Measurements from ENCODE around the gene EPM2AIP1.
"Not testable (repeated sequence)": the region's sequence is repeated elsewhere in the genome, so short reads cannot be mapped to it uniquely, and the experiment has no call there.

Gene EPM2AIP1

DNA sequence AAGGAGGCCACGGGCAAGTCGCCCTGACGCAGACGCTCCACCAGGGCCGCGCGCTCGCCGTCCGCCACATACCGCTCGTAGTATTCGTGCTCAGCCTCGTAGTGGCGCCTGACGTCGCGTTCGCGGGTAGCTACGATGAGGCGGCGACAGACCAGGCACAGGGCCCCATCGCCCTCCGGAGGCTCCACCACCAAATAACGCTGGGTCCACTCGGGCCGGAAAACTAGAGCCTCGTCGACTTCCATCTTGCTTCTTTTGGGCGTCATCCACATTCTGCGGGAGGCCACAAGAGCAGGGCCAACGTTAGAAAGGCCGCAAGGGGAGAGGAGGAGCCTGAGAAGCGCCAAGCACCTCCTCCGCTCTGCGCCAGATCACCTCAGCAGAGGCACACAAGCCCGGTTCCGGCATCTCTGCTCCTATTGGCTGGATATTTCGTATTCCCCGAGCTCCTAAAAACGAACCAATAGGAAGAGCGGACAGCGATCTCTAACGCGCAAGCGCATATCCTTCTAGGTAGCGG is at the start of gene EPM2AIP1:
EPM2AIP1 (minus strand) TSS at position 326 of the 520 bp plus-strand sequence; CDS start at position 272, 54 bp downstream.
- DNase-seq (ENCODE audit: low read depth in 2 of 2), result no peak

DNA sequence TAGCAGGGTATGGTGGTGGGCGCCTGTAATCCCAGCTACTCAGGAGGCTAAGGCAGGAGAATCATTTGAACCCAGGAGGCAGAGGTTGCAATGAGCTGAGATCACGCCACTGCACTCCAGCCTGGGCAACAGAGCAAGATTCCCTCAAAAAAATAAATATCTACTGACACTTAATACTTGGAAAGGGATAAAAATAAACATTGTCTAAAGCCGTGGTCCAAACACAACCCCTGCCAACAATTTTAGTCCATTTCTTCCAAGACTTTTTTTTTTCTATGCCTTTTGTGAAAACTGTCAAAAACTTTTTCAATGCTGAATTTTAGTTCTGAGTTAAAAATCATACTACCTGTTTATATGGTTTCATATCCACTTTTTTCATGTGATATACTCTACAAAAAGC is 49.8 kb upstream of the EPM2AIP1 start:
- not testable (repeated sequence) for DNase-seq (ENCODE audit: low read depth in 2 of 2)

DNA sequence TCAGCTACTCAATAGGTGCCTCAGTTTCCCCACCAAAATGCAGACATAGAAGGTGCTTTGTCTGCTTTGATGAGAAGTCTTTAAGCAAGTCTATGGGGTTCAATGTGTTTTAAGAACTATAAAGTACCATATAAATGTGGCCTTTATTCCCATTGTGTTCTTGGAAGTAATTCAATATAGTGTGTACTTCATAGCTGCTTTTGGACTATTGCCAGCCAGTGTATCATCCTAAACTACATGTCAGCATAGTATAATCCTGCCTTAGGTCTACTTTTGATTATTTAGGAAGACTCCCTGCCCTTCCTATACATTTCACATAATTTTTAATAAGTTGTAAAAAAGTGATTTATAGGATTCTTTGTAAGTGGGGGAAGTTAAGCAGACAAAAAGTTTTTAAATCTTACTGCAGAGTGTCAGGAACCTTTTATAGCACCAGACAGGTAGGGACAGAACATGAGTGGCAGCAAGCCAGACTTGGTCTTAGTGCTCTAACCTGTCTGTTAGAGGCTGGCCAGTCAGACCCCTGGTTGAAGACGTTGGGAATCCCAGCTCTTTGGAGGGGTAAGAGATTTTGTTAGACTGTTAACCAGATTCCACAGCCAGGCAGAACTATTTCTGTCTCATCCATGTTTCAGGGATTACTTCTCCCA is 48.7 kb upstream of the EPM2AIP1 start:
- no peak for DNase-seq (ENCODE audit: low read depth in 2 of 2)

DNA sequence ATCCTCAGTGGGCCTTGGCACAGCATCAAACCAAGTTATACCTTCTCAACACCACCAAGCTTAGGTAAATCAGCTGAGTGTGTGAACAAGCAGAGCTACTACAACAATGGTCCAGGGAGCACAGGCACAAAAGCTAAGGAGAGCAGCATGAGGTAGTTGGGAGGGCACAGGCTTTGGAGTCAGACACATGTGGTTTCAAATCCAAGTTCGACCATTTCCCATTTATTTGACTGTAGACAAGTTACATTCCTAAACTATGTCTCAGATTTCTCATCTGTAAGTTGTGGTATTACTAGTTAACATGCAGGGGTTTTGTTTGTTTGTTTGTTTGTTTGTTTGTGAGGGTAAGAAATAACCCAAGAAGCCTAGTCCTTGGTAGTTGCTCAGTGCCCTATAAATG is 47.3 kb upstream of the EPM2AIP1 start:
- no peak for DNase-seq (ENCODE audit: low read depth in 2 of 2)

DNA sequence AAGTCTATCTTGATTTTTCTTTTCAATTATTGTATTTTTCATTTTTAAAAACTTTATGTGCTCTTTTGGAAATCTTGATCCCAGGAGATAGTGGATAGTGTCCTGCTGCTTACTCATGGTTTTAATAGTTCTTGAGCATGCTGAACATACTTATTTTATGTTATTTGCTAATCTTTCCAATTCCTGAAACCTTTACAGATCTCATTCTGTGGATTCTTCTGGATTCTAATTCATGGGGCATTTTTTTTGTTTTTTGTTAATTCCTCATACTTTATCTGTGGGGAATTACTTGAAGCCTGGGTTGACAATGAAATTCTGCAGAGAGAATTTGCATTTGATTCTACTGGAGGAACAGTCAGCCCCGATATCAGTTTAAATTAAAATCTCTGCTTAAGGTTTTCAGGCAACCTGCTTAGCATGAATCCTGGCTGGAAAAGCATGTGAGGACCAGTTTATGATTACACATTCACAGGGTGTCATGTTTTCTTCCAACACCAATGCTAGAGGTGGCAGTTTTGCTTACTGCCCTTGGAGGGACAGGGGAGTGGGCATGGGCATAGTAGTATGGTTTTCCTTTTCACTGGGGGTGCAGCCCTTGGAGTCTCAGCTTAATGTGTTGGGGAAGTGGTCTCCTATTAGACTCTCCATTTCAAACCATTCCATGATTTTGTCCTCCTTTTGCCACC is 46.4 kb upstream of the EPM2AIP1 start:
- DNase-seq (ENCODE audit: low read depth in 2 of 2), result no peak

DNA sequence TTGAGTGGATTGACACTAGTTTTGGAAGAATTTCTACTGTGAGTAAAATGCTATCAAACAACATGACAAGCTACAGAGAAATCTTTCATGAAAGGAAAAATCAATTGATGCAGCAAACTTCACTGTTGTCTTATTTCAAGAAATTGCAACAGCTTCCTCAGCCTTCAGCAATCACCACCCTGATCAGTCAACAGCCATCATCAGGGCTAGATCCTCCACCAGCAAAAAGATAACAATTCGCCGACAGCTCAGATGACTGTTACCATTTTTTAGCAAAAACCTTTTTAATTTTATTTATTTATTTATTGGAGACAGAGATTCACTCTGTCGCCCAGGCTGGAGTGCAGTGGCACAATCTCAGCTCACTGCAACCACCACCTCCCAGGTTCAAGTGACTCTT is 44.4 kb upstream of the EPM2AIP1 start:
- no peak for DNase-seq (ENCODE audit: low read depth in 2 of 2)

- no peak for DNase-seq (ENCODE audit: low read depth in 2 of 2)
Observed at GRCh38 chr3:37032961-37033360, 40.0 kb upstream of the EPM2AIP1 start.

DNA sequence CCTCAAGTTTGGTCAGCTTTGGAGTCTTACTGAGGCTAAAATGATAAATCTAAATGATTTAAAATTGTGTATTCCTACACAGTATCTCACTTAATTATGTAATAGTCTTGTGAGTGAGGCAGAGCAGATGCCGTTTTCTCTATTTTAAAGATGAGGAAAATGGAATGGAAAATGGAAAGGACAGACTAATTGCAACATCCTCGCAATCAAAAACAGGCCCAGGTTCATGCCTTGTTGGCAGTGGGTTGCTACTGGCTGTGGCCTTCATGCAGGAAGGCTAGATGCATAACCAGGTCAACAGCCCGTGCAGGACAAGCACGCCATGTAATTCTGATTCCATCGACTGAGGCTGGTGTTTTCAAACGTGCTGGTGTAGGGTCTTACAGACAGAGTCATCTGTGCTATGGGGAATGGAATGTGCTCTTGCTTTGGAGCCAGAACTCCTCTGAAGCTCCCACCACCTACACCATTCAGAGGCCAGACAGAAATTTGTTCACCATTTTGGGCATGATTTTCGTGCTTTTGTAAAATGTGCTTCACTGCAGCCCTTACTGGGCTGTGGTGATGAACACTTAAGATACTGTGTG is 38.3 kb upstream of the EPM2AIP1 start:
- DNase-seq (ENCODE audit: low read depth in 2 of 2), result no peak

DNA sequence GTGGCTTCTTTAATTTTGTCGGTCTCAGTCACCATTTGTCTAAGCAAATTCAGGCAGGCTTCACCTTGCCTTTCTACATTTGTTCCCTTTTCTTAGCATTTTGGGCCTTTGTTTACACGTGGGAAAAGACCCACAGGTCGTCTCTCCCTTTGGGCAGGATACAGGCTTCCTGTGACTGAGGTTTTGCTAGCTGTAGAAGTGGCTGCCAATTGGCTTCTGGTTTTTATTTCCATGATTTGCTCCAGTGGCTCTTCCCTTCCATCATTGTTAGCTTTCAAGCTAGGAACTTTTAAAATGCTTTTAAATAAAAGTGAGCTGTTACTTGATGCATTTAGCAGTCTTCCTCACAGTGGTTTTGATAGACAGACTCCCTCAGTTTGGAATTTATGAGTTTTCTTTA is 37.7 kb upstream of the EPM2AIP1 start:
- DNase-seq (ENCODE audit: low read depth in 2 of 2), result no peak

DNA sequence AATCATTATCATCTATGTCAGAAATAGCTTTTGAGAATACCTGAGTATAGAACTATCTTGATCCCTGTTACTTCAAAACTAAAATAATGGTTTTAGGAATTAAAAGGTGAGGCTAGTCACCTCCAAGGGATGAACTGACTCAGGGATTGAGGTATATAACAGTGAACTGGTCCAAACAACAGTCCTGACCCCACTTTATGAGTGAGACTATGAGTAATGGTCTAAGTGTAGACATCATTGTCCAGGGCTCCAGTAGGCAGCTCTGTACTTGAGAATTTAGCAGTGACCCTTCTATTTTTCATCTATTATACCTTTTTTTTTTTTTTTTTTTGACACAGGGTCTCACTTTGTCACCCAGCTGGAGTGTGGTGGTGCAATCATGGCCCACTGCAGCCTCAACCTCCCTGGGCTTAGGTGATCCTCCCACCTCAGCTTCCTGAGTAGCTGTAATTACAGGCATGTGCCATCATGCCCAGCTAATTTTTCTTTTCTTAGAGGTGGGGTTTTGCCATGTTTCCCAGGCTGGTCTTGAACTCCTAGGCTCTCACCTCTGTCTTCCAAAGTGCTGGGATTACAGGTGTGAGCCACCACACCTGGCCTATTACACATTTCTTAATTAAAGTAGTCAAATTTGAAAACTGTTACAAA is 36.7 kb upstream of the EPM2AIP1 start:
- no peak for DNase-seq (ENCODE audit: low read depth in 2 of 2)

DNA sequence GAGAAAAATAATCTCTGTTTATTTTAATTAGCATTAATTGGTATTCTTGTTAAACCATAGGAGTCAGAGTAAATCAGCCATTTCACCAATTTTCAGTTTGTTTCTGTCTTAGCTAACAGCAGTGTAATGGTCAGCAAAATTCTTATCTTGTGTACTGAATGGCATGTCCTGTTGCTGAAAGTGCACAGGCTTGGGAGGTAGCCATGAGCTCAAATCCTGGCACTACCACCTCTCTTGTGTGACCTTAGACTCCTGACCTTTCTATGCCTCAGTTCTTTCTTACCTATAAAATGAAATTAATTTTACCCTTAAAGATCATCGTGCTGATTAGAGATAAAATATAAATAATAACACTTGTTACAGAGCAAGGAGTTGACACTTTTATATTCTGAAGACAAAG is 36.2 kb upstream of the EPM2AIP1 start:
- DNase-seq (ENCODE audit: low read depth in 2 of 2), result no peak

GRCh38 chr3:37028329-37028728 is 35.4 kb upstream of the EPM2AIP1 start:
- DNase-seq (ENCODE audit: low read depth in 2 of 2), result no peak

DNA sequence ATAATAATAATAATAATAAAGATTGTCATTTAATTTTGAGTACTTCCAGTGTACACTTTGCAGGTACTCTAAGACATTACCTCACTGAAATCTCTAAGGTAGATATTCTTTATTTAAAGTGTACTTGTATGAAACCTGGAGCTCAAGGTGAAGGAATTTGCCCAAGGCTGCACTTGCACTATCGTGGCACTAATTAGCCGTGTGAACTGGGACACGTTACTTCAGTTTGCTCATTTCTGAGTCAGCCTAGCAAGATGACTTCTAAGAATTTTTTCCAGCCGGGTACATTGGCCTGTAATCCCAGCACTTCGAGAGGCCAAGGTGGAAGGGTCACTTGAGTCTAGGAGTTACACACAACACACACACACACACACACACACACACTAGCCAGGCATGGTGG is 33.9 kb upstream of the EPM2AIP1 start:
- no peak for DNase-seq (ENCODE audit: low read depth in 2 of 2)

- DNase-seq (ENCODE audit: low read depth in 2 of 2), result no peak
Observed at GRCh38 chr3:37025561-37026335, 32.8 kb upstream of the EPM2AIP1 start.

- DNase-seq (ENCODE audit: low read depth in 2 of 2), result no peak
Observed at GRCh38 chr3:37024820-37025405, 32.0 kb upstream of the EPM2AIP1 start.

DNA sequence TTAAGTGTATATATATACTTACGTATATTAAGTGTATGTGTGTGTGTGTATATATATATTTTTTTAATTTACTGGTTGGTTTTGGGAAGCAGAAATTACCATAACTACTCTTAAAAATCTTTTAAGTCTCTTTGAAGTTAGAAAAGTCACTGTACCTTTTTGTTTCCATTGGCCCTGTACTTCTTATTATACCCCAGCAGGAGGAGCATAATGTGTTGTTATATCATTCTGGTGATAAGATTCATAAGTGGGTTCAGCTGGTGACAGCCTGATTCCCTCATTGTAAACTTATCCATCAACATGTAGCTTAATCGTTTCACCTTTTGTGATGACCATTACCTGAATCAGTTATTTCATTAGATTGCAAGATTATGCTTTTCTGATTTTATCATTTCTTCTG is 31.2 kb upstream of the EPM2AIP1 start:
- no peak for DNase-seq (ENCODE audit: low read depth in 2 of 2)

- DNase-seq (ENCODE audit: low read depth in 2 of 2), result no peak
Observed at GRCh38 chr3:37017683-37018082, 24.8 kb upstream of the EPM2AIP1 start.

GRCh38 chr3:37016903-37017302 is 24.0 kb upstream of the EPM2AIP1 start:
- DNase-seq (ENCODE audit: low read depth in 2 of 2), result no peak

DNA sequence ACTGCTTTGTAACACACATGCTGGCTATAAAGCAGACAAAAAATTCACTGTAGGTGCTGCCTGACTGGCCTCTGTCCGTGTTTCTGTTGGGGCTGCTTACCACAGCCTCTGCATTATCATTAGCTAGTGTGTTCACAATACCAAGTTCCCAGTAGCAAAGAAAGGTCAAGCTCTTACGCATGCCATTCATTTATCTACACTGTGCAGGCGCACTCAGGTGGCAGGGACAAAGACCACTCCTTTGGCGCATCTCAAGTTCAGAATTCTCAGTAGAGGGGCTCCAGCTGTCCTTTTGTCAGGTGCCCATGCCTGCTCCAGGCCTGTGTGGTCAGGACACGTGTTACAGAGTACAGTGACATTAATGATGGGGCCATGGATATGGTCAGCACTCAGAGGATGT is 22.7 kb upstream of the EPM2AIP1 start:
- no peak for DNase-seq (ENCODE audit: low read depth in 2 of 2)

DNA sequence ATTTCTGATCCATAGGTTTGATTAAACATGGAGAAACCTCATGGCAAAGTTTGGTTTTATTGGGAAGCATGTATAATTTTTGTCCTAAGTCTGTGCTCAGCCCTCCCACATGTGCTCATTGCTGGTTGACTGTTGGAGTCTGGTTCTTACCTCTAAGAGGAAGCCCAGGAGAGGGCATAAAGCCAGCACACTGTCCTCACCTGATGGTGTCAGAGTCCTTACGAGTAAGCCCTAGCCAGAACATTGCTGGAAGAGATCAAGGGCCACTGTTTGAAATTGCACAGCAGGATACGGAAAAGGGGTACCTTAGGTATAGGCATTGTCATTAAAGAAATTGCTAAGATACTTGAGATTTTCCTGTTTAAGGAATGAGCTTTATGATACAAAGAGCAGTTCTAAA is 21.7 kb upstream of the EPM2AIP1 start:
- DNase-seq (ENCODE audit: low read depth in 2 of 2), result no peak

All from fibroblast of skin of left biceps (primary cell).